Ammon's horn (tissue), 1 donor: ENCODE data around the gene MALAT1.
"Not testable (repeated sequence)": the region's sequence is repeated elsewhere in the genome, so short reads cannot be mapped to it uniquely, and the experiment has no call there.

Experiments used
- DNase-seq: peaks from one replicate; pipeline ENCODE4 v3.0.0-alpha.2; 2016; ENCODE audit warnings: low spot score

The MALAT1 gene

DNA sequence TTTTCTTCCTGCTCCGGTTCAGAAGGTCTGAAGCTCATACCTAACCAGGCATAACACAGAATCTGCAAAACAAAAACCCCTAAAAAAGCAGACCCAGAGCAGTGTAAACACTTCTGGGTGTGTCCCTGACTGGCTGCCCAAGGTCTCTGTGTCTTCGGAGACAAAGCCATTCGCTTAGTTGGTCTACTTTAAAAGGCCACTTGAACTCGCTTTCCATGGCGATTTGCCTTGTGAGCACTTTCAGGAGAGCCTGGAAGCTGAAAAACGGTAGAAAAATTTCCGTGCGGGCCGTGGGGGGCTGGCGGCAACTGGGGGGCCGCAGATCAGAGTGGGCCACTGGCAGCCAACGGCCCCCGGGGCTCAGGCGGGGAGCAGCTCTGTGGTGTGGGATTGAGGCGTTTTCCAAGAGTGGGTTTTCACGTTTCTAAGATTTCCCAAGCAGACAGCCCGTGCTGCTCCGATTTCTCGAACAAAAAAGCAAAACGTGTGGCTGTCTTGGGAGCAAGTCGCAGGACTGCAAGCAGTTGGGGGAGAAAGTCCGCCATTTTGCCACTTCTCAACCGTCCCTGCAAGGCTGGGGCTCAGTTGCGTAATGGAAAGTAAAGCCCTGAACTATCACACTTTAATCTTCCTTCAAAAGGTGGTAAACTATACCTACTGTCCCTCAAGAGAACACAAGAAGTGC, 661 bp upstream of the MALAT1 start:
- no peak for DNase-seq

- no peak for DNase-seq
Observed at GRCh38 chr11:65498727-65498976, 193 bp upstream of the MALAT1 start.

GRCh38 chr11:65499713-65500386, 1.0 kb downstream of the MALAT1 start:
- DNase-seq, result no peak

DNA sequence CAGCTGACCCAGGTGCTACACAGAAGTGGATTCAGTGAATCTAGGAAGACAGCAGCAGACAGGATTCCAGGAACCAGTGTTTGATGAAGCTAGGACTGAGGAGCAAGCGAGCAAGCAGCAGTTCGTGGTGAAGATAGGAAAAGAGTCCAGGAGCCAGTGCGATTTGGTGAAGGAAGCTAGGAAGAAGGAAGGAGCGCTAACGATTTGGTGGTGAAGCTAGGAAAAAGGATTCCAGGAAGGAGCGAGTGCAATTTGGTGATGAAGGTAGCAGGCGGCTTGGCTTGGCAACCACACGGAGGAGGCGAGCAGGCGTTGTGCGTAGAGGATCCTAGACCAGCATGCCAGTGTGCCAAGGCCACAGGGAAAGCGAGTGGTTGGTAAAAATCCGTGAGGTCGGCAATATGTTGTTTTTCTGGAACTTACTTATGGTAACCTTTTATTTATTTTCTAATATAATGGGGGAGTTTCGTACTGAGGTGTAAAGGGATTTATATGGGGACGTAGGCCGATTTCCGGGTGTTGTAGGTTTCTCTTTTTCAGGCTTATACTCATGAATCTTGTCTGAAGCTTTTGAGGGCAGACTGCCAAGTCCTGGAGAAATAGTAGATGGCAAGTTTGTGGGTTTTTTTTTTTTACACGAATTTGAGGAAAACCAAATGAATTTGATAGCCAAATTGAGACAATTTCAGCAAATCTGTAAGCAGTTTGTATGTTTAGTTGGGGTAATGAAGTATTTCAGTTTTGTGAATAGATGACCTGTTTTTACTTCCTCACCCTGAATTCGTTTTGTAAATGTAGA, 1.7 kb downstream of the MALAT1 start:
- DNase-seq, result no peak

DNA sequence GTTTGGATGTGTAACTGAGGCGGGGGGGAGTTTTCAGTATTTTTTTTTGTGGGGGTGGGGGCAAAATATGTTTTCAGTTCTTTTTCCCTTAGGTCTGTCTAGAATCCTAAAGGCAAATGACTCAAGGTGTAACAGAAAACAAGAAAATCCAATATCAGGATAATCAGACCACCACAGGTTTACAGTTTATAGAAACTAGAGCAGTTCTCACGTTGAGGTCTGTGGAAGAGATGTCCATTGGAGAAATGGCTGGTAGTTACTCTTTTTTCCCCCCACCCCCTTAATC, 2.3 kb downstream of the MALAT1 start:
- DNase-seq, result no peak

GRCh38 chr11:65501472-65502273, 2.8 kb downstream of the MALAT1 start:
- DNase-seq, result no peak

GRCh38 chr11:65502274-65502554, 3.4 kb downstream of the MALAT1 start:
- no peak for DNase-seq

DNA sequence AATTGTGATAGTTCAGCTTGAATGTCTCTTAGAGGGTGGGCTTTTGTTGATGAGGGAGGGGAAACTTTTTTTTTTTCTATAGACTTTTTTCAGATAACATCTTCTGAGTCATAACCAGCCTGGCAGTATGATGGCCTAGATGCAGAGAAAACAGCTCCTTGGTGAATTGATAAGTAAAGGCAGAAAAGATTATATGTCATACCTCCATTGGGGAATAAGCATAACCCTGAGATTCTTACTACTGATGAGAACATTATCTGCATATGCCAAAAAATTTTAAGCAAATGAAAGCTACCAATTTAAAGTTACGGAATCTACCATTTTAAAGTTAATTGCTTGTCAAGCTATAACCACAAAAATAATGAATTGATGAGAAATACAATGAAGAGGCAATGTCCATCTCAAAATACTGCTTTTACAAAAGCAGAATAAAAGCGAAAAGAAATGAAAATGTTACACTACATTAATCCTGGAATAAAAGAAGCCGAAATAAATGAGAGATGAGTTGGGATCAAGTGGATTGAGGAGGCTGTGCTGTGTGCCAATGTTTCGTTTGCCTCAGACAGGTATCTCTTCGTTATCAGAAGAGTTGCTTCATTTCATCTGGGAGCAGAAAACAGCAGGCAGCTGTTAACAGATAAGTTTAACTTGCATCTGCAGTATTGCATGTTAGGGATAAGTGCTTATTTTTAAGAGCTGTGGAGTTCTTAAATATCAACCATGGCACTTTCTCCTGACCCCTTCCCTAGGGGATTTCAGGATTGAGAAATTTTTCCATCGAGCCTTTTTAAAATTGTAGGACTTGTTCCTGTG, 3.9 kb downstream of the MALAT1 start:
- DNase-seq, result no peak

- no peak for DNase-seq
Observed at GRCh38 chr11:65503368-65503948, 4.6 kb downstream of the MALAT1 start.

GRCh38 chr11:65503949-65504673, 5.3 kb downstream of the MALAT1 start:
- no peak for DNase-seq

DNA sequence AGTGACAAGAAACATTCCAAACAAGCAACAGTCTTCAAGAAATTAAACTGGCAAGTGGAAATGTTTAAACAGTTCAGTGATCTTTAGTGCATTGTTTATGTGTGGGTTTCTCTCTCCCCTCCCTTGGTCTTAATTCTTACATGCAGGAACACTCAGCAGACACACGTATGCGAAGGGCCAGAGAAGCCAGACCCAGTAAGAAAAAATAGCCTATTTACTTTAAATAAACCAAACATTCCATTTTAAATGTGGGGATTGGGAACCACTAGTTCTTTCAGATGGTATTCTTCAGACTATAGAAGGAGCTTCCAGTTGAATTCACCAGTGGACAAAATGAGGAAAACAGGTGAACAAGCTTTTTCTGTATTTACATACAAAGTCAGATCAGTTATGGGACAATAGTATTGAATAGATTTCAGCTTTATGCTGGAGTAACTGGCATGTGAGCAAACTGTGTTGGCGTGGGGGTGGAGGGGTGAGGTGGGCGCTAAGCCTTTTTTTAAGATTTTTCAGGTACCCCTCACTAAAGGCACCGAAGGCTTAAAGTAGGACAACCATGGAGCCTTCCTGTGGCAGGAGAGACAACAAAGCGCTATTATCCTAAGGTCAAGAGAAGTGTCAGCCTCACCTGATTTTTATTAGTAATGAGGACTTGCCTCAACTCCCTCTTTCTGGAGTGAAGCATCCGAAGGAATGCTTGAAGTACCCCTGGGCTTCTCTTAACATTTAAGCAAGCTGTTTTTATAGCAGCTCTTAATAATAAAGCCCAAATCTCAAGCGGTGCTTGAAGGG, 6.0 kb downstream of the MALAT1 start:
- DNase-seq, result no peak

GRCh38 chr11:65505466-65506289, 6.8 kb downstream of the MALAT1 start:
- DNase-seq, result no peak

DNA sequence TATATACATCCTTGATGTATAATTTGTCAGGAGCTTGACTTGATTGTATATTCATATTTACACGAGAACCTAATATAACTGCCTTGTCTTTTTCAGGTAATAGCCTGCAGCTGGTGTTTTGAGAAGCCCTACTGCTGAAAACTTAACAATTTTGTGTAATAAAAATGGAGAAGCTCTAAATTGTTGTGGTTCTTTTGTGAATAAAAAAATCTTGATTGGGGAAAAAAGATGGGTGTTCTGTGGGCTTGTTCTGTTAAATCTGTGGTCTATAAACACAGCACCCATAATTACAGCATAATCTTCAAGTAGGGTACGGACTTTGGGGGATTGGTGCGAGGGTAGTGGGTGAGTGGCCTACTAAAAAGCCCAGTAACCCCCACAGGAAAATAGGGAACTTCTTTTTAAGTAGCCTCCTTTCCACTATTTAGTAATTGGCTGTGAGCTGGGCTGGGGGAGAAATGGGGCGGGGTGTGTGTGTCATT, 7.5 kb downstream of the MALAT1 start:
- DNase-seq, result no peak

DNA sequence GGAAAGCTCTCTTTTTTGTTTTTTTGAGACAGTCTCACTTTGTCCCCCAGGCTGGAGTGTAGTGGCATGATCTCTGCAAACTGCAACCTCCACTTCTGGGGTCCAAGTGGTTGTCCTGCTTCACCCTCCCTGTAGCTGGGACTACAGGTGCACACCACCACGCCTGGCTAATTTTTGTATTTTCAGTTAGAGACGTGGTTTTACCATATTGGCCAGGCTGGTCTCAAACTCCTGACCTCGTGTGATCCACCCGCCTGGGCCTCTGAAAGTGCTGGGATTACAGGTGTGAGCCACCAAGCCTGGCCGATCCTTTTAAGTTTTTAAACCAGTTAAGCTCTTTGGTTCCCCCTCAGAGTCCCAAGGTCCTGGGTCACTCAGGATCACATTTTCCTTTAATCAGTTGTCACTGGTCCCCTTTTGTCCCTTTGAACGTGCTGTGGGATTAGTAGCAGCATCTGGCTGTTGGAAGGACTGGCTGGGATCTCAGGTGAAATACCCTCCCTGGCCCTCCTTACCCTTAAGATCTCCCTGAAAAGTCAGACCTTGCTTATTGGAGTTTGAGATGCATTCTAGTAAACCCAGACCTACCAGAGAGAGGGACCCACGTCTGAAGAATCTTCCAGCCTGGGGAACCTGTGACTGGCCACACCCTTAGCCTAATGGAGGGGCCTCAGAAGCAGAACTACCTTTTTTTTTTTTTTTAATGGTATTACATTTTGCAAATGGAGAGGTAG, 8.1 kb downstream of the MALAT1 start:
- DNase-seq, result peak; percentile 53

GRCh38 chr11:65512311-65512710, 13.5 kb downstream of the MALAT1 start:
- DNase-seq, result not testable (repeated sequence)

DNA sequence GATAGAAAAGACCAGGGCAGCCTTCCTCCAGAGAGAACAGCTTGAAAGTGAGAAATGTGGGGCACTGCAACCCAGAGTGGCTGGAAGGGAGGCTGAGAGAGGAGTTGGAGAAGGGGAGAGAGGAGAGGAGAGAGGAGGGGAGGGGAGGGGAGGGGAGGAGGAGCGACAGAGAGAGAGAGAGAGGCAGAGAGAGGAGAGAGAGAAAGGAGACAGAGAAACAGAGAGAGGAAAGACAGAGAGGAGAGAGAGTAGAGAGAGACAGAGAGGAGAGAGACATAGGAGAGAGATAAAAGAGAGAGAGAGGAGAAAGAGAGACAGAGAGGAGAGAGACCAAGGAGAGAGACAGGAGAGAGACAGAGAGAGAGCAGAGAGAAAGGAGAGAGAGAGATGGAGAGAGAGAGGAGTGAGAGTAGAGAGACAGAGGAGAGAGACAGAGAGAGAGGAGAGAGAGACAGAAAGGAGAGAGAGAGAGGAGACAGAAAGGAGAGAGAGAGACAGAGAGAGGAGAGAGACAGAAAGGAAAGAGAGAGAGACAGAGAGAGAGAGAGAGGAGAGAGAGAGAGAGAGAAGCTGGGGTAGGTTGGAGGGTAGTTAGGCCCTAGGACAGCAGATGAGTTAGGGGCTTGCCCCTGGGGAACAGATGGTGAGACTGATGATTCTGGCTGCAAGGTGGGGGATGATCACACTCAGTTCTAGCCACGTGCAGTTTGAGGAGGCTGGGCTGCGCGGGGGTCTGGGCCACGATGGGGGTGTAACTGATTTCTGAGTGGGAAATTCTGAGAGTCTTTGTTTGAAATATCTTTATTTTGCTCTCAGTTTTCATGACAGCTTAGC, 17.5 kb downstream of the MALAT1 start:
- DNase-seq, result no peak

GRCh38 chr11:65518941-65519549, 20.2 kb downstream of the MALAT1 start:
- DNase-seq, result not testable (repeated sequence)
